GM21619 (cell line): ENCODE measurements around the gene IRF2BPL.

Experiments
- ATAC-seq: cut with Tn5 transposase; IDR thresholded peaks from one replicate; pipeline ENCODE4 v1.9.1; 2021; ENCODE audit not compliant: unreplicated experiment

Gene IRF2BPL

GRCh38 chr14:77012193-77012765 is 16.2 kb downstream of the IRF2BPL start:
- ATAC-seq: no peak

- no peak for ATAC-seq
Measured at GRCh38 chr14:77011245-77011644, 17.3 kb downstream of the IRF2BPL start.

- no peak for ATAC-seq
Measured at GRCh38 chr14:77009014-77009413, 19.5 kb downstream of the IRF2BPL start.

GRCh38 chr14:77008541-77008940 is 20.0 kb downstream of the IRF2BPL start:
- no peak for ATAC-seq

- no peak for ATAC-seq
Measured at GRCh38 chr14:77007975-77008421, 20.5 kb downstream of the IRF2BPL start.

- ATAC-seq: no peak
Measured at GRCh38 chr14:77007183-77007974, 21.1 kb downstream of the IRF2BPL start.

- ATAC-seq: no peak
Measured at GRCh38 chr14:77006132-77006531, 22.4 kb downstream of the IRF2BPL start.

- ATAC-seq: no peak
Measured at GRCh38 chr14:77005559-77005958, 22.9 kb downstream of the IRF2BPL start.

GRCh38 chr14:77004711-77005460 is 23.6 kb downstream of the IRF2BPL start:
- ATAC-seq: no peak

GRCh38 chr14:77003960-77004710 is 24.4 kb downstream of the IRF2BPL start:
- no peak for ATAC-seq

GRCh38 chr14:77002889-77003288 is 25.6 kb downstream of the IRF2BPL start:
- ATAC-seq: no peak

GRCh38 chr14:77002335-77002734 is 26.2 kb downstream of the IRF2BPL start:
- no peak for ATAC-seq

- no peak for ATAC-seq
Measured at GRCh38 chr14:77000340-77001270, 27.9 kb downstream of the IRF2BPL start.

- ATAC-seq: no peak
Measured at GRCh38 chr14:76998910-76999309, 29.6 kb downstream of the IRF2BPL start.

GRCh38 chr14:76997257-76997970 is 31.1 kb downstream of the IRF2BPL start:
- no peak for ATAC-seq

- no peak for ATAC-seq
Measured at GRCh38 chr14:76996563-76997146, 31.9 kb downstream of the IRF2BPL start.

GRCh38 chr14:76995279-76996035 is 33.1 kb downstream of the IRF2BPL start:
- ATAC-seq: no peak

- no peak for ATAC-seq
Measured at GRCh38 chr14:76993752-76994151, 34.8 kb downstream of the IRF2BPL start.
